Activated naive CD8-positive, alpha-beta T cell treated with anti-CD3 and anti-CD28 coated beads, Interleukin-2, amount 10 ng/mL, durations not matched to agents 7 days and 5 days (primary cell): ENCODE results near the gene MAP1LC3B. TPM values are rescaled to one million over a fixed set of nuclear protein-coding genes. Genes with fewer than 3 reads are reported as not detected.

Source experiments
- ATAC-seq: fragments of 150-1000 bp; cut with Tn5 transposase; one replicate; pipeline ENCODE4 v1.10.0; 2021; ENCODE audit warnings: low read depth, moderate library complexity
- POLR2A ChIA-PET: fragments of 350-600 bp; sonication (Branson Sonifier 250); formaldehyde crosslinking; loops from one replicate; lab custom pipeline; 2021; ENCODE audit warnings: antibody characterized with exemption; lab: Charles Lee
- DNase-seq: peaks from one replicate; pipeline ENCODE4 v3.0.0; 2021
- H3K27ac Mint-ChIP-seq: one replicate; pipeline ENCODE4 v1.8.0; 2022; ENCODE audit warnings: mild to moderate bottlenecking, mixed read lengths
- H3K27me3 Mint-ChIP-seq: one replicate; pipeline ENCODE4 v1.8.0; 2022; ENCODE audit warnings: mild to moderate bottlenecking, moderate library complexity, mixed read lengths
- H3K36me3 Mint-ChIP-seq: one replicate; pipeline ENCODE4 v1.8.0; 2021; ENCODE audit warnings: mild to moderate bottlenecking, mixed read lengths
- H3K4me1 Mint-ChIP-seq: one replicate; pipeline ENCODE4 v1.8.0; 2021; ENCODE audit warnings: mixed read lengths
- H3K4me3 Mint-ChIP-seq: one replicate; pipeline ENCODE4 v1.8.0; 2022; ENCODE audit warnings: mild to moderate bottlenecking, moderate library complexity, mixed read lengths
- H3K9me3 Mint-ChIP-seq: one replicate; pipeline ENCODE4 v1.8.0; 2021; ENCODE audit warnings: mixed read lengths
- total RNA-seq, 2 experiments: library from RNA; stranded (reverse); gene quantifications; one replicate each; pipeline ENCODE4 v1.2.3, GENCODE V29; 2021

MAP1LC3B gene
- total RNA-seq, 2 experiments from 2014 or later, result 55.6 to 57.4 TPM

GRCh38 chr16:87410968-87411367 lies 18.8 kb downstream of the MAP1LC3B start:
- H3K27ac Mint-ChIP-seq, result no peak overlapping the region
- H3K36me3 Mint-ChIP-seq, result peaks cover 1% of the 10 kb centered on the region
- no peak overlapping the region for H3K4me3 Mint-ChIP-seq
- peaks cover 3% of the 10 kb centered on the region for H3K4me1 Mint-ChIP-seq
- POLR2A ChIA-PET, result no interaction called here
- no peaks in the 10 kb centered on the region for H3K9me3 Mint-ChIP-seq
- DNase-seq (no peak), ATAC-seq (no peak)
- H3K27me3 Mint-ChIP-seq, result no peaks in the 10 kb centered on the region

- H3K4me1 Mint-ChIP-seq, result peaks cover 3% of the 10 kb centered on the region
- peaks cover 1% of the 10 kb centered on the region for H3K36me3 Mint-ChIP-seq
- no peaks in the 10 kb centered on the region for H3K9me3 Mint-ChIP-seq
- H3K27ac Mint-ChIP-seq, result no peak overlapping the region
- DNase-seq (no peak), ATAC-seq (no peak)
- POLR2A ChIA-PET, result no interaction called here
- H3K27me3 Mint-ChIP-seq, result no peaks in the 10 kb centered on the region
- H3K4me3 Mint-ChIP-seq, result no peak overlapping the region
These were observed 19.5 kb downstream of the MAP1LC3B start for GRCh38 chr16:87411375-87412271.

GRCh38 chr16:87412371-87412995 lies 20.3 kb downstream of the MAP1LC3B start:
- no peak for ATAC-seq

GRCh38 chr16:87412996-87413421 lies 20.9 kb downstream of the MAP1LC3B start:
- Mint-ChIP-seq H3K27me3 (no peaks in the 10 kb centered on the region), H3K27ac (no peak overlapping the region)

More at GRCh38 chr16:87412371-87412995, 20.3 kb downstream of the MAP1LC3B start:
- H3K36me3 Mint-ChIP-seq, result no peaks in the 10 kb centered on the region
- H3K9me3 Mint-ChIP-seq, result no peaks in the 10 kb centered on the region
- DNase-seq, result no peak
- no peaks in the 10 kb centered on the region for H3K27me3 Mint-ChIP-seq
- H3K4me3 Mint-ChIP-seq, result no peak overlapping the region
- H3K27ac Mint-ChIP-seq, result no peak overlapping the region
- POLR2A ChIA-PET, result no interaction called here
- H3K4me1 Mint-ChIP-seq, result peaks cover under 1% of the 10 kb centered on the region

GRCh38 chr16:87414251-87414680 lies 22.1 kb downstream of the MAP1LC3B start:
- ATAC-seq (no peak), DNase-seq (no peak)
- POLR2A ChIA-PET, result no interaction called here
- H3K4me1 Mint-ChIP-seq, result no peaks in the 10 kb centered on the region
- no peak overlapping the region for H3K4me3 Mint-ChIP-seq
- H3K27ac Mint-ChIP-seq, result no peak overlapping the region
- no peaks in the 10 kb centered on the region for H3K9me3 Mint-ChIP-seq
- H3K36me3 Mint-ChIP-seq, result no peaks in the 10 kb centered on the region
- H3K27me3 Mint-ChIP-seq, result no peaks in the 10 kb centered on the region

More at GRCh38 chr16:87412996-87413421, 20.9 kb downstream of the MAP1LC3B start:
- Mint-ChIP-seq H3K4me3 (no peak overlapping the region), H3K36me3 (no peaks in the 10 kb centered on the region), H3K4me1 (no peaks in the 10 kb centered on the region), H3K9me3 (no peaks in the 10 kb centered on the region)
- POLR2A ChIA-PET, result no interaction called here
- DNase-seq, result no peak
- ATAC-seq, result no peak

GRCh38 chr16:87415441-87415840 lies 23.3 kb downstream of the MAP1LC3B start:
- H3K9me3 Mint-ChIP-seq, result no peaks in the 10 kb centered on the region
- H3K4me3 Mint-ChIP-seq, result no peak overlapping the region
- no peaks in the 10 kb centered on the region for H3K4me1 Mint-ChIP-seq
- no peak overlapping the region for H3K27ac Mint-ChIP-seq
- ATAC-seq (no peak), DNase-seq (no peak)
- POLR2A ChIA-PET, result no interaction called here
- H3K27me3 Mint-ChIP-seq, result no peaks in the 10 kb centered on the region
- H3K36me3 Mint-ChIP-seq, result no peaks in the 10 kb centered on the region

- DNase-seq (no peak), ATAC-seq (no peak)
- Mint-ChIP-seq H3K27me3 (no peaks in the 10 kb centered on the region), H3K36me3 (peaks cover under 1% of the 10 kb centered on the region), H3K4me3 (no peak overlapping the region), H3K27ac (no peak overlapping the region), H3K9me3 (no peaks in the 10 kb centered on the region), H3K4me1 (no peaks in the 10 kb centered on the region)
- POLR2A ChIA-PET, result no interaction called here
These were observed 24.8 kb downstream of the MAP1LC3B start for GRCh38 chr16:87416826-87417527.

GRCh38 chr16:87417528-87417910 lies 25.4 kb downstream of the MAP1LC3B start:
- POLR2A ChIA-PET, result no interaction called here
- DNase-seq (no peak), ATAC-seq (no peak)
- Mint-ChIP-seq H3K4me1 (no peaks in the 10 kb centered on the region), H3K27me3 (no peaks in the 10 kb centered on the region), H3K9me3 (no peaks in the 10 kb centered on the region), H3K27ac (no peak overlapping the region), H3K36me3 (peaks cover 2% of the 10 kb centered on the region), H3K4me3 (no peak overlapping the region)

- Mint-ChIP-seq H3K27me3 (no peaks in the 10 kb centered on the region), H3K9me3 (no peaks in the 10 kb centered on the region), H3K27ac (no peak overlapping the region), H3K4me1 (no peaks in the 10 kb centered on the region), H3K4me3 (no peak overlapping the region), H3K36me3 (peaks cover 2% of the 10 kb centered on the region)
- POLR2A ChIA-PET, result no interaction called here
- ATAC-seq (no peak), DNase-seq (no peak)
These were observed 26.1 kb downstream of the MAP1LC3B start for GRCh38 chr16:87418216-87418615.

GRCh38 chr16:87418644-87419043 lies 26.5 kb downstream of the MAP1LC3B start:
- no peak overlapping the region for H3K4me3 Mint-ChIP-seq
- ATAC-seq, result no peak
- peaks cover 2% of the 10 kb centered on the region for H3K36me3 Mint-ChIP-seq
- DNase-seq, result no peak
- H3K27me3 Mint-ChIP-seq, result no peaks in the 10 kb centered on the region
- H3K4me1 Mint-ChIP-seq, result no peaks in the 10 kb centered on the region
- POLR2A ChIA-PET, result no interaction called here
- no peak overlapping the region for H3K27ac Mint-ChIP-seq
- H3K9me3 Mint-ChIP-seq, result no peaks in the 10 kb centered on the region

- Mint-ChIP-seq H3K27me3 (no peaks in the 10 kb centered on the region), H3K27ac (no peak overlapping the region), H3K9me3 (no peaks in the 10 kb centered on the region), H3K4me3 (no peak overlapping the region), H3K36me3 (peaks cover 2% of the 10 kb centered on the region), H3K4me1 (no peaks in the 10 kb centered on the region)
- POLR2A ChIA-PET, result no interaction called here
- DNase-seq (no peak), ATAC-seq (no peak)
These were observed 28.2 kb downstream of the MAP1LC3B start for GRCh38 chr16:87420026-87421002.

GRCh38 chr16:87421003-87421912 lies 29.1 kb downstream of the MAP1LC3B start:
- Mint-ChIP-seq H3K27me3 (no peaks in the 10 kb centered on the region), H3K4me1 (no peaks in the 10 kb centered on the region), H3K4me3 (no peak overlapping the region), H3K36me3 (peaks cover 2% of the 10 kb centered on the region), H3K9me3 (no peaks in the 10 kb centered on the region), H3K27ac (no peak overlapping the region)
- ATAC-seq (no peak), DNase-seq (no peak)
- POLR2A ChIA-PET, result no interaction called here
